OCI-LY7 (cell line): ENCODE results near the gene ATG12. TPM values are rescaled to one million over a fixed set of nuclear protein-coding genes. Genes with fewer than 3 reads are reported as not detected.
A peak's percentile ranks its signal among the peaks of the same experiment; 100 is the strongest.

Experiments used
- BruUV-seq: library from RNA; stranded (reverse); fragments of 400-500 nt; replicated peaks from 2 replicates; lab custom pipeline; 2021; lab: Mats Ljungman, UMichigan
- CTCF ChIA-PET: fragments of 300-600 bp; sonication (Branson Sonifier 250); formaldehyde crosslinking; loops from one replicate; lab custom pipeline; 2022; ENCODE audit warnings: antibody characterized with exemption; ENCODE audit not compliant: unreplicated experiment; lab: Charles Lee
- POLR2A ChIA-PET: fragments of 300-600 bp; sonication (Branson Sonifier 250); formaldehyde crosslinking; loops from one replicate; lab custom pipeline; 2022; ENCODE audit warnings: antibody characterized with exemption; lab: Charles Lee
- DNase-seq: peaks from one replicate; pipeline ENCODE4 v3.0.0-alpha.2; 2015; ENCODE audit warnings: low spot score
- H2AFZ ChIP-seq: fragments of 200-600 bp; sonication (generic), shearing (Covaris generic); 2 replicates; pipeline ENCODE4 v1.6.1; 2014; ENCODE audit warnings: mild to moderate bottlenecking, antibody characterized with exemption, low read length, moderate library complexity
- H3K27ac ChIP-seq: fragments of 200-600 bp; sonication (generic); 2 replicates; pipeline ENCODE4 v1.5.1; 2014; ENCODE audit warnings: mixed run types, low read depth, mild to moderate bottlenecking, moderate library complexity, low read length, inconsistent platforms; ENCODE audit not compliant: poor library complexity, severe bottlenecking
- H3K36me3 ChIP-seq: fragments of 200-600 bp; sonication (generic); 2 replicates; pipeline ENCODE4 v1.6.1; 2014; ENCODE audit warnings: mild to moderate bottlenecking, antibody characterized with exemption, low read length, moderate library complexity, mixed read lengths; ENCODE audit not compliant: insufficient read depth
- H3K4me1 ChIP-seq: fragments of 200-600 bp; sonication (generic); 2 replicates; pipeline ENCODE4 v1.5.1; 2014; ENCODE audit warnings: mild to moderate bottlenecking, low read length; ENCODE audit not compliant: insufficient read depth, poor library complexity, severe bottlenecking
- H3K4me2 ChIP-seq: fragments of 200-600 bp; sonication (generic); 2 replicates; pipeline ENCODE4 v1.6.1; 2014; ENCODE audit warnings: mild to moderate bottlenecking, low read length
- H3K4me3 ChIP-seq: fragments of 200-600 bp; sonication (generic); 2 replicates; pipeline ENCODE4 v1.5.1; 2014; ENCODE audit warnings: mild to moderate bottlenecking, low read depth, low read length; ENCODE audit not compliant: poor library complexity, severe bottlenecking
- H3K79me2 ChIP-seq: fragments of 200-600 bp; sonication (generic); 2 replicates; pipeline ENCODE4 v1.6.1; 2016; ENCODE audit warnings: low read depth, mild to moderate bottlenecking, low read length, moderate library complexity, mixed read lengths; ENCODE audit not compliant: insufficient read depth
- H3K9me2 ChIP-seq: fragments of 200-600 bp; sonication (generic); 2 replicates; pipeline ENCODE4 v1.6.1; 2016; ENCODE audit warnings: mild to moderate bottlenecking, low read length, mixed read lengths; ENCODE audit not compliant: insufficient read depth
- H3K9me3 ChIP-seq: fragments of 200-600 bp; sonication (generic); 2 replicates; pipeline ENCODE4 v1.6.1; 2014; ENCODE audit warnings: mild to moderate bottlenecking, mixed run types, low read length, mixed read lengths
- H4K20me1 ChIP-seq: fragments of 200-600 bp; sonication (generic); 2 replicates; pipeline ENCODE4 v1.6.1; 2014; ENCODE audit warnings: mild to moderate bottlenecking, antibody characterized with exemption, low read length, moderate library complexity, mixed read lengths; ENCODE audit not compliant: insufficient read depth
- CTCF ChIP-seq: fragments of 200-600 bp; sonication (generic); conservative IDR thresholded peaks from 2 replicates; pipeline ENCODE4 v1.5.1; 2014; ENCODE audit warnings: mild to moderate bottlenecking, antibody characterized with exemption, low read length, moderate library complexity, mixed read lengths
- EZH2phosphoT487 ChIP-seq: fragments of 200-600 bp; sonication (generic); IDR thresholded peaks from 2 replicates; pipeline ENCODE4 v1.6.1; 2018; ENCODE audit warnings: low read depth, borderline replicate concordance, mild to moderate bottlenecking, mixed run types, antibody characterized with exemption, low read length, moderate library complexity, mixed read lengths
- intact Hi-C: fragments of 100-400 bp; cut with micrococcal nuclease; formaldehyde crosslinking; loops from one replicate; pipeline ENCODE4 v1.10.0; 2022; ENCODE audit not compliant: unreplicated experiment
- total RNA-seq, 2 experiments: library from RNA; depleted of rRNA in 1 of 2; stranded (reverse); fragments of >200 nt in 1 of 2; shearing (Covaris generic) in 1 of 2; gene quantifications; 2 replicates each; pipeline ENCODE4 v1.2.3, GENCODE V29; 2014 to 2022

Gene ATG12
- total RNA-seq, 2 experiments from 2014 or later: 38.0 to 48.3 TPM

GRCh38 chr5:115842952-115843351, 1.6 kb upstream of the ATG12 start:
- BruUV-seq: TSS peak; percentile 66
- peaks cover 7% of the 10 kb centered on the region; the same call in 1 of the 2 replicates for H3K36me3 ChIP-seq
- peaks cover 57% of the 10 kb centered on the region for H3K4me1 ChIP-seq
- H3K9me3 ChIP-seq: no peaks in the 10 kb centered on the region
- peaks cover 29% of the 10 kb centered on the region for H4K20me1 ChIP-seq
- H3K9me2 ChIP-seq: no peaks in the 10 kb centered on the region
- H3K79me2 ChIP-seq: peaks cover 90% of the 10 kb centered on the region
- ChIA-PET POLR2A (interaction anchor here (0.6 to 1.5 kb wide), 12 partner anchors 9 to 894 kb away, joined by 3 to 5 read pairs (median 3); no protein-coding TSS in a partner anchor), CTCF (interaction anchor here (0.6 kb wide), 1 partner anchor 24 kb away, joined by 3 read pairs; no protein-coding TSS in a partner anchor)
- H3K4me3 ChIP-seq: peak overlapping the region; percentile 90
- H2AFZ ChIP-seq: no peak overlapping the region; the same call in 1 of the 2 replicates
- H3K27ac ChIP-seq: peak overlapping the region; percentile 80
- DNase-seq: peak; percentile 18
- TF ChIP-seq CTCF (no peak), EZH2phosphoT487 (no peak)
- H3K4me2 ChIP-seq: peak overlapping the region; percentile 81
- intact Hi-C loops: loop anchor here (5.0 kb wide), 2 partner anchors 194 to 546 kb away; partner anchors contain the start of gene CCDC112

- ChIA-PET CTCF (no interaction called here), POLR2A (interaction anchor here (0.6 to 1.5 kb wide), 10 partner anchors 10 to 219 kb away, joined by 3 to 5 read pairs (median 3); no protein-coding TSS in a partner anchor)
- H3K9me3 ChIP-seq: no peaks in the 10 kb centered on the region
- peaks cover 13% of the 10 kb centered on the region for H3K36me3 ChIP-seq
- H4K20me1 ChIP-seq: peaks cover 34% of the 10 kb centered on the region
- intact Hi-C loops: loop anchor here (5.0 kb wide), 2 partner anchors 195 to 545 kb away; partner anchors contain the start of gene CCDC112
- H3K79me2 ChIP-seq: peaks cover 90% of the 10 kb centered on the region
- no TSS peak for BruUV-seq
- H2AFZ ChIP-seq: peak overlapping the region; percentile 50
- H3K4me3 ChIP-seq: peak overlapping the region; percentile 90
- H3K9me2 ChIP-seq: no peaks in the 10 kb centered on the region
- H3K27ac ChIP-seq: peak overlapping the region; percentile 80
- peak; percentile 61 for DNase-seq
- H3K4me1 ChIP-seq: peaks cover 57% of the 10 kb centered on the region
- TF ChIP-seq EZH2phosphoT487 (no peak), CTCF (peak; percentile 35; the same call in 1 of the 2 replicates)
- peak overlapping the region; percentile 81 for H3K4me2 ChIP-seq
Measured at GRCh38 chr5:115842089-115842935, 947 bp upstream of the ATG12 start.
